ENCODE results near the gene RAB35. TPM values are rescaled to one million over a fixed set of nuclear protein-coding genes. Genes with fewer than 3 reads are reported as not detected.

The RAB35 gene
- polyA plus RNA-seq, 2 of the 4 experiments (the other 2 are of a cell fraction) = 44.0 to 67.6 TPM

DNA sequence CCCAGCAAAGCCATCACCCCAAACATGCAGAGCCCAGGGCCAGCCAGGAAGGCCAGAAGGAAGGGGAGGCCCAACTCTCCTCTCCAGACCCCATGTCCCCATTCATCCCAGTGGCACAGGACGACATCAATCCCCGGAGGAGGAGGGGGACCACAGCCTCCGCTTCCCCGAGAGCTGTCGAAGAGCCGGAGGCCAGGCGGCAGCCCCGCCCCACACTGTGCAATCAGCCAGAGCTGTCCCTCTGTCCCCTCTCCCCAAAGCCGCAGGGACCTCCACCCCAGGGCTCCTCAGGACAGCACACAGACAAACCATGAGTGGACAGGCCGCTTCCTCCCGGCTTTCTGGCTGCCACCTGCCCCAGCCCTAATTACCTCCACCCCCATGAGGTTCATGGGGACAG is 16.8 kb downstream of the RAB35 start:
- ATAC-seq (no peak), DNase-seq (ENCODE audit: low read depth in 1 of 2, low spot score in 1 of 2) (no peak), FAIRE-seq (no peak)
- TF ChIP-seq EP300 (IDR thresholded peaks at IDR 0.05) (no peak), PHF8 (IDR thresholded peaks at IDR 0.05; ENCODE audit: borderline replicate concordance, low read depth) (no peak), SREBF2 (IDR thresholded peaks at IDR 0.05) (no peak)
- TF ChIP-seq, protein P1, sequence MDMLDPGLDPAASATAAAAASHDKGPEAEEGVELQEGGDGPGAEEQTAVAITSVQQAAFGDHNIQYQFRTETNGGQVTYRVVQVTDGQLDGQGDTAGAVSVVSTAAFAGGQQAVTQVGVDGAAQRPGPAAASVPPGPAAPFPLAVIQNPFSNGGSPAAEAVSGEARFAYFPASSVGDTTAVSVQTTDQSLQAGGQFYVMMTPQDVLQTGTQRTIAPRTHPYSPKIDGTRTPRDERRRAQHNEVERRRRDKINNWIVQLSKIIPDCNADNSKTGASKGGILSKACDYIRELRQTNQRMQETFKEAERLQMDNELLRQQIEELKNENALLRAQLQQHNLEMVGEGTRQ (IDR thresholded peaks at IDR 0.05) = no peak
- TF ChIP-seq, protein P2, sequence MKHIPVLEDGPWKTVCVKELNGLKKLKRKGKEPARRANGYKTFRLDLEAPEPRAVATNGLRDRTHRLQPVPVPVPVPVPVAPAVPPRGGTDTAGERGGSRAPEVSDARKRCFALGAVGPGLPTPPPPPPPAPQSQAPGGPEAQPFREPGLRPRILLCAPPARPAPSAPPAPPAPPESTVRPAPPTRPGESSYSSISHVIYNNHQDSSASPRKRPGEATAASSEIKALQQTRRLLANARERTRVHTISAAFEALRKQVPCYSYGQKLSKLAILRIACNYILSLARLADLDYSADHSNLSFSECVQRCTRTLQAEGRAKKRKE (CRISPR knock-in tag; IDR thresholded peaks at IDR 0.05; ENCODE audit: low read depth) = no peak
- H3K4me3 ChIP-seq = no peak overlapping the region
- no peaks in the 10 kb centered on the region for H3K9me3 ChIP-seq
- ChIA-PET POLR2A (no interaction called here), CTCF (interaction anchor here (1.0 to 1.7 kb wide), 2 partner anchors 10 to 13 kb away, joined by 4 to 5 read pairs; no protein-coding TSS in a partner anchor)
- no peaks in the 10 kb centered on the region for H3K4me1 ChIP-seq
- 95% methylated on average over 10 of the region's 11 CpGs for WGBS (ENCODE audit: missing lambda C conversion rate)
- no peak overlapping the region for H3K27ac ChIP-seq
- H3K4me2 ChIP-seq = no peak overlapping the region

GRCh38 chr12:120098756-120099470 is 17.6 kb downstream of the RAB35 start:
- CTCF ChIA-PET = no interaction called here
- POLR2A ChIA-PET = no interaction called here
- FAIRE-seq (no peak), DNase-seq (ENCODE audit: low read depth in 1 of 2, low spot score in 1 of 2) (no peak), ATAC-seq (no peak)
- TF ChIP-seq CBX2 (IDR thresholded peaks at IDR 0.05; ENCODE audit: borderline replicate concordance, low read depth) (no peak), RAD21 (conservative IDR thresholded peaks at IDR 0.05 in 1 of 2, IDR thresholded peaks at IDR 0.05 in 1 of 2) (no peak), CHD4 (IDR thresholded peaks at IDR 0.05; ENCODE audit: borderline replicate concordance) (no peak), MAX (IDR thresholded peaks at IDR 0.05) (no peak), E2F6 (IDR thresholded peaks at IDR 0.05; ENCODE audit: borderline replicate concordance, low read depth) (no peak), CHD2 (IDR thresholded peaks at IDR 0.05; ENCODE audit: low read length, partially characterized antibody) (no peak), ZC3H11A (IDR thresholded peaks at IDR 0.05) (no peak), MYC (IDR thresholded peaks at IDR 0.05; ENCODE audit: borderline replicate concordance, low read length) (no peak), RARB (CRISPR knock-in tag; IDR thresholded peaks at IDR 0.05) (no peak), ZFP36 (IDR thresholded peaks at IDR 0.05; ENCODE audit: borderline replicate concordance, partially characterized antibody) (no peak), JUNB (IDR thresholded peaks at IDR 0.05) (no peak), BCL3 (IDR thresholded peaks at IDR 0.05) (no peak), JUN (IDR thresholded peaks at IDR 0.05) (no peak), EP300 (IDR thresholded peaks at IDR 0.05) (no peak), NFE2L2 (conservative IDR thresholded peaks at IDR 0.05; ENCODE audit: low read length) (no peak), MAZ (IDR thresholded peaks at IDR 0.05; ENCODE audit: borderline replicate concordance, low read depth, low read length) (no peak), TP53 (CRISPR knock-in tag; IDR thresholded peaks at IDR 0.05) (no peak)
- TF ChIP-seq, protein P3, sequence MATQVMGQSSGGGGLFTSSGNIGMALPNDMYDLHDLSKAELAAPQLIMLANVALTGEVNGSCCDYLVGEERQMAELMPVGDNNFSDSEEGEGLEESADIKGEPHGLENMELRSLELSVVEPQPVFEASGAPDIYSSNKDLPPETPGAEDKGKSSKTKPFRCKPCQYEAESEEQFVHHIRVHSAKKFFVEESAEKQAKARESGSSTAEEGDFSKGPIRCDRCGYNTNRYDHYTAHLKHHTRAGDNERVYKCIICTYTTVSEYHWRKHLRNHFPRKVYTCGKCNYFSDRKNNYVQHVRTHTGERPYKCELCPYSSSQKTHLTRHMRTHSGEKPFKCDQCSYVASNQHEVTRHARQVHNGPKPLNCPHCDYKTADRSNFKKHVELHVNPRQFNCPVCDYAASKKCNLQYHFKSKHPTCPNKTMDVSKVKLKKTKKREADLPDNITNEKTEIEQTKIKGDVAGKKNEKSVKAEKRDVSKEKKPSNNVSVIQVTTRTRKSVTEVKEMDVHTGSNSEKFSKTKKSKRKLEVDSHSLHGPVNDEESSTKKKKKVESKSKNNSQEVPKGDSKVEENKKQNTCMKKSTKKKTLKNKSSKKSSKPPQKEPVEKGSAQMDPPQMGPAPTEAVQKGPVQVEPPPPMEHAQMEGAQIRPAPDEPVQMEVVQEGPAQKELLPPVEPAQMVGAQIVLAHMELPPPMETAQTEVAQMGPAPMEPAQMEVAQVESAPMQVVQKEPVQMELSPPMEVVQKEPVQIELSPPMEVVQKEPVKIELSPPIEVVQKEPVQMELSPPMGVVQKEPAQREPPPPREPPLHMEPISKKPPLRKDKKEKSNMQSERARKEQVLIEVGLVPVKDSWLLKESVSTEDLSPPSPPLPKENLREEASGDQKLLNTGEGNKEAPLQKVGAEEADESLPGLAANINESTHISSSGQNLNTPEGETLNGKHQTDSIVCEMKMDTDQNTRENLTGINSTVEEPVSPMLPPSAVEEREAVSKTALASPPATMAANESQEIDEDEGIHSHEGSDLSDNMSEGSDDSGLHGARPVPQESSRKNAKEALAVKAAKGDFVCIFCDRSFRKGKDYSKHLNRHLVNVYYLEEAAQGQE (IDR thresholded peaks at IDR 0.05) = no peak
- Histone ChIP-seq H3K27ac (no peak overlapping the region), H3K9me3 (no peaks in the 10 kb centered on the region), H3K4me3 (no peak overlapping the region), H3K4me2 (no peak overlapping the region), H3K4me1 (no peaks in the 10 kb centered on the region)
- 95% methylated on average over 29 of the region's 36 CpGs for WGBS (ENCODE audit: missing lambda C conversion rate)

All from A549 (cell line).